Activated CD4-positive, alpha-beta T cell treated with anti-CD3 and anti-CD28 coated beads, Interleukin-10, Interleukin-2, amounts not matched to agents 100 ng/mL and 50 ng/mL, durations not matched to agents 16 hours and 8 hours (primary cell): ENCODE data around the gene MITF.
"Not testable (repeated sequence)": the region's sequence is repeated elsewhere in the genome, so short reads cannot be mapped to it uniquely, and the experiment has no call there.

ENCODE experiments used
- DNase-seq: peaks from one replicate; pipeline ENCODE4 v3.0.0-alpha.2; 2020

The MITF gene

DNA sequence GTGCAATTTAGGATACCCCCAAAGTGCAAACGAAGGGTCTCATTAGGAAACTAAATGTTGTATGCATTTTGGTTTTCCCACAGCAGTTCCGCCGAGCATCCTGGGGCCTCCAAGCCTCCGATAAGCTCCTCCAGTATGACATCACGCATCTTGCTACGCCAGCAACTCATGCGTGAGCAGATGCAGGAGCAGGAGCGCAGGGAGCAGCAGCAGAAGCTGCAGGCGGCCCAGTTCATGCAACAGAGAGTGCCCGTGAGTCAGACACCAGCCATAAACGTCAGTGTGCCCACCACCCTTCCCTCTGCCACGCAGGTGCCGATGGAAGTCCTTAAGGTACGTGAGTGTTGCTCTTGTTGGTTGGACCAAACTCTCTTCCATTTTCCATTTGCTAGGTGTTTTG, 139.8 kb downstream of the MITF start:
- no peak for DNase-seq

DNA sequence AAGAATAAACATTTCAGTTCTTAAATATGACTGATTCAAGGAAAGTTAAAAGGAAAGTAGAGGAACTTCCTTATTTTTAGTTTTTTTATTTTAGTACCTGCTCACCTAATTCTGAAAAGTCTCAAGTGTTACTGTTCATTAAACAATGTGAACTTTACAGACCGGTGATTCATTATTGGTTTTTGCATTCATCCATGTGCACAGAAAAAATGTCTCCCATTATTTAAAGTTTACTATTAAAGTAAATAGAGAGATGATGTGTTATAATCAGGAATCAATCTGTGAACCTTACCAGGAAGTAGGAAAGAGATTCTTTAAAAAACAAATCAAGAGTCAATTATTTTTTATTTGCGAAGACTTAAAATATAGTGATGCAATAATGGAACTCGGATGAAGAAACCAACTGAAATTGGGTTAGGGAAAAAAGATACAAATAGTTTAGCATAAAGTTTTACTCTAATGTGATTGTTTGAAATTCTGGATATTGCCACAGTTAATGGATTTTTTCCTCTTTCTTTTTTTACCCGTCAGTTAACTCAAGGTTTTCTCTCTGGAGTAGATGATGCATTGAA, 140.9 kb downstream of the MITF start:
- no peak for DNase-seq

DNA sequence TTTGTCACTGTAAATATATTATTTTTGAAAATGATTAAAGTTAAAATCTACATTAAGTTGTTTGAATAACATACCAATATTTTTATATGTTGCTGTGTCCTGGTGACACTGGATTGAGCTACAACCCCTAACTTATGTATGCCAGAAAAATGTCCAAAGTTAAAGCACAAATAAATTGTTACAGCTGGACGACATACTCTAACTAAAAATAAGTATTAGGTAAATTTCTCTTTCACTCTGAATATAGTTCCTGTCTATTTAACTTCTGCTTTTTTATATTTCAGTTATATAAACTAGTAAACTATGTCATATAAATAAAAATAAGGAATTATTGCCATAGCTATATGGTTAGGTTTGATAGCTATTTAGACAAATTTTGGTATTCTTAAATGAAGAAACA, 141.8 kb downstream of the MITF start:
- no peak for DNase-seq

DNA sequence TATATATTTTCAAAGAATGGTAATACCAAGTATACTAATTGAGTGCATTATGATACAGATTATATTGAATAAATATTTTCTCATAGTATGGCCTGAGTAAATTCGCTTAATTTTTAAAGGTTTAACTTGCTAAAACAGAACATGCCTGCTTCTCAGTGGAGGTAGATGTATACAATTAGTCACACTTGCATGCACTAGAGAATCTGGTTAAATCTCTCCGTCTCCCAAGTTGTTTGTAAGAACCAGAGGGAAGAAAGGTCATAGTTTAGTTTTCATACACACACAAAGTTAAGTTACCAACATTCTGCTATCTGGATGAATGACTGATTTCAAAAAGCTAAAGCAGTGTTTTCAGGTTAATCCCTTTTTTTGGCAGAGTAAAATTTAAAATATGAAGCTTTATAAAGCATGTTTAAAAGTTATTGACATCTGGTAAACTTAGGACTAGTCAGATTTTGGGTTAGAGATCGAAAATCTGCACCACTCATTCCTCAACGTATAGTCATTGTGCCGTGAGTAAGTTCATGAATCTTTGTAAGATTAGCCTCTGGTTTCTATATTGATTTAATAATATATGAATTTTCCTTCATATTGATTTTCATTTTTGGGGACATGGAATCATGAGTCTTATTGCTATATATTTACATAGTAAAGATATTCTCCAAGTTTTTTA, 142.6 kb downstream of the MITF start:
- DNase-seq, result no peak

DNA sequence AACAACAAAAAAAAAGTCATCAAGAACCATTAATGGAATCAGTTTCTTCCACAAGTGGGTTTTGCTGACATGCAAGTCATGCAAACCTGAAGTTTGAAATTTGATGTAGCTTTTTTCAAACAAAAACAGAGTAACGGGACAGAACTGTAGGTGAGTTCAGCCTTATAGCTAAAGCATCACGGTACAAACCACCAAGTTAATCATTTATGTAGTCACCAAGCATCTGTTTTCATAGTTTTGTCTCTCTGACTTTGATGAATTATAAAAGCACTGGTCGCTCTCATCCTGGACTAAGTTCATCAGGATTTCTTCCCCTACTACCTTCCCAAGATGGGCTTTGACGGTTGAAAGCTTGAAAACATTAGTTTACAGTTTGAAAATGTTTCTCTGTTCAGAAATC, 143.3 kb downstream of the MITF start:
- no peak for DNase-seq

DNA sequence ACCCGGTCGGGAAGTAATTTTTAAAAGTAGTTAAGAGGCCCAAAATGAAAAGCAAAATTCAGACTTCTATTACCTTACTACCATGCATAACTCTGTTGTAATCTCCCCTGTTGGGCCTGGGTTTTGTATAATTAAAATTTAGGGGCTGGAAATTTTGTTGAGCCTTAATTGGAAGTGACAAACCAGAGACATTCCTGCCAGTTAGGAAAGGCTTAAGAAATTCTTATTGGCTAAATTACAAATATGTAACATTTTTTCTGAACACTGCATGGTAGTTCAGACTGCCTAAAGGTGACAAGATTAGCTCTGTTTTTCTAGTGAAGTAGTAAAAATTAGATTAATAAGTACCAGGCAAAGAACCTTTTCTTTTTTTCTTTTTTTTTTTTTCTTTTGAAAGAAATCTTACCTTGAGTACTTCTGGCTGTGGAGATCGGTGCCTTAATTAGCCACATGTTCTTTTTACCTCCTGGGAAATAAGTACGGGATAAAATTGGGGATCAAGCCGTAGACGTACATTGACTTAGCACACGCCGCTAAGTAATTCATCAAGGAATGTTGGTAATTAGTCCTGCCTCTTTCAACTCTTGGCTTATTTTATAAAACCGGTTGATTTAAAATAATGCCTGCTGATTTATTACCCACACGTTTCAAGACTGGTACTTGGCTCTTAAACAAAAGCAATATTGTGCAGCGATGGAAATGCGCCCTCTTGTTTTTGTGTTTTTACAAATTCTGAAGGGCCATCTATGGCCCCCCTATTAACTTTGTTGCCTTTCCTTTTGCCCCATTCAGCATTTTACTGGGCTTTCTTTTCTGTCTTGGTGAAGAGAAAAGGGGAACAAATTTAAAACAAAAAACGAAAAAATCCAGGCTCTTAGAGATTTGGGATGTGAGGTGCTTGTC, 149.0 kb downstream of the MITF start:
- DNase-seq, result no peak

DNA sequence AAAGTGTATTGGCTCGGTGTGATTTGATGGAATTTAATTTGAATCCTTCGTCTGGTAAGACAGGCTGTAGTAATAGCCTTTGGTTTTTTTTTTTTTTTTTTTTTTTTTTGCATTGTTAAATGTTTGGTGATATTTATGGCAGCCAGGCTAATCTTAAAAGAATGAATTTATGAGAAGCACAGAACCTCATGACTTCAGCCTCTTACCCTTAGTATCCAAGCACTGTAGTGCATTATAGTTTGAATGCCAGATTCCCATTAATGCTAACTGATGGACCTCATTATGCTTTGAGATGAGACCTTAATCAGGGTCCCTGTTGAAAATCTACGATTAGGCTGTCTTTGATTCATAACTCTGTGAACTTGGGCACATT, 149.7 kb downstream of the MITF start:
- no peak for DNase-seq

DNA sequence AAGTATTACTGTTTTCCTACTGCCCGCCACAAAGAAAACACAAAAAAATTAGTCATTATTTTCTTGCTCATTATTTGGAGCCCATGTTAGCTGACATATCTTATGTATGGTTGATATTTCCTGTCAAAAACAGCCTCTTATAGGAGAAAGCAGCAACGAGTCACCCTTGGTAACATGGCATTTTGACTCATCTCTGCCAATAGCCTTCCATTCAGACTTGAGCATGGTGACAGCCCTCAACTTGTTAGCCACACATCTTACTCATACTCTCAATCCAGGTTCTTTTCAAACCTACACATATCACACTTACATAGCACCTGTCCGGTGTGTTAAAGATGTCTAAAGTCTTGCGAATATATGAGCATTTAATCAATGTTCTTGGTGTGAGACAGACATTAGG, 150.8 kb downstream of the MITF start:
- peak; percentile 40 for DNase-seq

DNA sequence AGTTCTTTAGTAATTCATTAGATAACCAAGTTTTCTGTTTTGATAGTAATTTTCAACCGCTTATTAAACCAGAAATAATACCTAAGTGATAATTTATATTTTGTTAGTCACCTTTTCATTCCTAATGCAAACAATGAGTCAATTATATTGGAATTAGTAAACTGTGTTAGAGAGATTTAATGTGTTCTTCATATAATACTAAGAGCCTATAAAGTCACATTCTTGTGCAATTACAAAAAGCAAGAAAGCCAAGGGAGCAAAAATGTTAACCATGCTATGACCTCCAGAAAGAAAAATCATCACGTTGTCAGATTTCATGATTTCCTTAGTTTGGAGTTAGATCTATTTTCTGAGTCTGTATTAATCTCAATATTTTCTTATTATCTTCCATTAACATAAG, 151.4 kb downstream of the MITF start:
- DNase-seq, result no peak

DNA sequence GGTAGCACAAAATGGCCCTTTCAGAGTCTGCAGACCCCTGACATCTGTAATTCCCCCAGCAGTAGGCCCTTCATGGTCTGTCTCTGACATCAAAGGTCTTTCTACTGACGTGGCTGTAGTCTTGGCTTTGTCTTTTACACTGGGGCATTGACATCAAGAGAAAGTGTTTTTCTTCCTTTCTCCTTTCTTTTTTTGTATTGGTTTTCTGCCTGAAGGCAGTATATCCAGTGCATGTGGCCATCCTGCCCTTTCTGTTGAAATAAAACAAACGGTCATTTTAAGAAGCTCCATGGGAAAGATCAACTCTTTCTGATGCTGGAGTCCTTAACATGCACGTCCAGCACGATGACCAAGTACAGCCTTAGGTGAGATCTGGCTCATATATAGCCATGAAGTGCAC, 153.4 kb downstream of the MITF start:
- no peak for DNase-seq

DNA sequence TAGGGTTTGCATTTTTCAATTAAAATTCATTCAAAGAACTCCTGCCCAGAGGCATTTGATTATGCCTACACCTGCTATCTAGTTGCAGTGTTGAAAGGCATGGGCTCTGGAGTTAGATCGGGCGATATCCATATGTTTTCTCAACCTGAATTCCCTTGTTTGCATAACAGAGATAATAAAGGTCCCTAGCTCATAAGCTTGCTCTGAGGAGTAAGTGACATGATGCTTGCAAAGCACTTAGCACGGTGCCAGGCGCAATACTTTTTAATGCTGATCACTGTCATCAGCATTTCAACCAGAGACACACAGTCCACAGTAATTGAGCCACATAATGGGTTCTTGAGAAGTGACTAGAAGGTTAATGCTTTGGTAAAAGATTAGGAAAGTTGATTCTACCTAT, 154.0 kb downstream of the MITF start:
- no peak for DNase-seq

DNA sequence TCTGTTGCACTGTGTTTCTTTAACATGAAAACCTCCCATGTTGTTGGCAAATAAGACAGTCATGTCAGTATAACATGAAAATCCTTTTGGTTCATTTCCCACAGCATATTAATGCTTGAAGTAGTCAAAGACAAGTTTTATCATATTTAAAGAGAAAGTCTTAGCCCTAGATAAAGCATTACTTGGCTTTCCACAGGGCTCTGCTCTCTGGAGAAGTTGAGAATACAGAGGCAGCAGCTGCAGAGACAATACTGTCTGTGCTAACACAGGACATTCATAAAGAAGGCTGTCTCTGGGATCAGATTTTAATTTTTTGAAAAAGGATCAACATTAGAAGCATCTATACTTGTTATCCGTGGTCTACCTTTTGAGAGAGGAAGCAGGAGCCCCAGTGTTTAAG, 156.8 kb downstream of the MITF start:
- no peak for DNase-seq

DNA sequence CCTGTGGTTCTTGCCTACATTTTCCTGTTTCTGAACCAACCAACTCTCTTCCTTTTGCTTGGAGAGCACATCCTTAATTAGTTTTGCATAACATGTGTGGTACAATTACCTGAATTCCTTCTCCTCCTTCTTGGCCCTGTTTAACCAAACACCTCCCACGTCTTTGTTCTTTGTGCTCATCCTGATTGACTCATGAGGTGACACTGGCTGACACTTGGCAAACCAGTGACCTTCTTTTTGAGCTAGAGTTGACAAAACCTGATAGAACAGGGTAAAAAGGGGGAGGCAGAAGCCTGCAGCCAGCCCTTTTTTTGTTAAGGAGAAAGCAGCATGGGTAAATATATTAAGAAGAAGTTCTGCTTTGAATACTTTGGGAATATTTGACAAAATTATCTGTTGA, 161.1 kb downstream of the MITF start:
- DNase-seq, result no peak

DNA sequence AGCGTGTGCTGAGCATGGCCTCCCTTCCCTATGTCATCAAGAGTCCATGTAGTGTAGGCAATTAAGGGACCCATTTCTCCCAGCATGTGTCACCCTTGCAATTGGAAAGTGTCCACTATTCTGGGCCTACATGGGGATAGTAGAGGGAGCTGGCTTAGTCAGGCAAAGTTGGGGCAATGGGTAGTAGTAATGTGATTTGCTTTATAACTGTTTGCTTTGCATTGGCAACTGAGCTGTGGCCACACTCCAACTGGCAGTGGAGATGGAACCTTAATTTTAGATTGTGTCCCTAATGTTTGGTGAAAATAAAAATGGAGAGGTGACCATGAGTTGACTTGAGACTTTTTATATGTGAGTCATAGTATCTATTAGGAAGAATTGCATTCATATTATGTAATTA, 162.5 kb downstream of the MITF start:
- DNase-seq, result no peak

DNA sequence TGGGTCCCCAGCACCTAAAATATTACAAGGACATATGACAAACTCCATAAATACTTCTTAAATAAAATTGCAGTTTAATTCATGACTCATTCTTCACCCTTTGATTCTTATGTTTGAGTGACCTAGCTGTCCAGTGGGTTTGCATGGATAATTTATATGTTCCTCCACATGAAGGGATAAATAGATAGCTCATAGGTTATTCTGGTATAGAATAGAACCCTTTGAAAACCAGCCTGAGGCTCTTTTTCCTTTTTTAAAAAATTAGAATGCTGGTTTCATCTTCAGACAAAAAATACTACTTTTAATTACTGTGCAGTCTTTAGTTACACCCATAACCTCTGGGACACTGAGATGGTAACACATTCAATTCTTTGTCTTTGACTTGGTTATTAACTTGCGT, 163.1 kb downstream of the MITF start:
- DNase-seq, result no peak

DNA sequence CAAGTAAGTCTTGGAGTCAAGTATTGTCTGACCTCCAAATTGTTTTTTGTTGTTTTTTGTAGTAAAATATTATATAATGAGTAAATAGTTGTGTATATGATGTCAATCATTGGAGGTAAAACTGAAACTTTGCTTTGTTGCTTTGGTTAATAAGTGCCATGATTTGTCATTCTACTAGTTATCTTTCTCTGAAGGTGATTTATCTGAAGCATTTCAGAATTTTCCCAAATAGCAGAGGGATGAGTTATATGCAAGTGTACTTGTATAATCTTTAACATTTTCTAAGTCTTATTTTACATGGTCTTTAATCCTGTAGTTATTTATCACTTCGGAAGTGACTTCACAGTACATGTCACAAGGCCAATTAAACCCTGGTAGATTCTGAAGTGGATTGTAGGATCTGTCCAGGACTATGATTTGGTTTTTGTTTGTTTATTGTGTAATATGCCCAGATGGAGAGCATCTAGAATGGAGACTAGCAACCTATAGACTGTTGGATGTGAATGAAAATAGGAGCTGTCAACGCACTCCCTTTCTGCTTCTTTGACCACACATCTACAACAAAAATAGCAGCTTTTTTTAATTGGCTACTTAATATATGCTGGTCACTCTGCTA, 167.2 kb downstream of the MITF start:
- DNase-seq, result no peak

DNA sequence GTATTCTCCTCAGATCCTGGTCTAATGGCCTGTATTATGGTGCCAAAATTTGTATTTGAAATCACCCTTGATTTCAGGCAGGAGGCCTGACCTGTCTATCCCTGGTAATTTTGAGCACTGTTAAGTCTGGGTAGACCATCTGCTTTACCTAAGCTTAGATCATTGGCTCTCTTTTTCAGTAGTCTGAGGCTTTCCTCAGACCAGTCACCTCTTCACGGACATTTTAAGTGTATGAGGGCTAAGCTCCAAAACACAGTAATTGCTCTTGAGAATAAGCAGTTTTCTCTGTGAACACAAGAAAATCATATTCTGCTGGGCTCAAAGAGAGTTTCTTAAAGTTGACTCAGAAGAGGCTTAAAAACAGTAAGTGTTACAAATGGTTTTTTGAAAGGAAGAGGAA, 168.3 kb downstream of the MITF start:
- no peak for DNase-seq

DNA sequence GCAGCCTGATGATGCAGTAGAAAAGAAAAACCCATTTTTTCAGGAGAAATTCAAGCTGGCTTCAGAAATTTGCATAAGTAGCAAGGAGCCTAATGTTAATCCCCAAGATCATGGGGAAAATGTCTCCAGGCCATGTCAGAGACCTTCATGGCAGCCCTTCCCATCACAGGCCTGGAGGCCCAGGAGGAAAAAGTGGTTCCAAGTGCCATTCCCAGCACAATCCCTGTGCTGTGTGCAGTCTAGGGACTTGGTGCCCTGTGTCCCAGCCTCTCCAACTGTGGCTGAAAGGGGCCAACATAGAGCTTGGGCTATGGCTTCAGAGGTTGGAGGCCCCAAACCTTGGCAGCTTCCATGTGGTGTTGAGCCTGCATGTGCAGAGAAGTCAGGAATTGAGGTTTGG, 170.6 kb downstream of the MITF start:
- DNase-seq, result not testable (repeated sequence)

DNA sequence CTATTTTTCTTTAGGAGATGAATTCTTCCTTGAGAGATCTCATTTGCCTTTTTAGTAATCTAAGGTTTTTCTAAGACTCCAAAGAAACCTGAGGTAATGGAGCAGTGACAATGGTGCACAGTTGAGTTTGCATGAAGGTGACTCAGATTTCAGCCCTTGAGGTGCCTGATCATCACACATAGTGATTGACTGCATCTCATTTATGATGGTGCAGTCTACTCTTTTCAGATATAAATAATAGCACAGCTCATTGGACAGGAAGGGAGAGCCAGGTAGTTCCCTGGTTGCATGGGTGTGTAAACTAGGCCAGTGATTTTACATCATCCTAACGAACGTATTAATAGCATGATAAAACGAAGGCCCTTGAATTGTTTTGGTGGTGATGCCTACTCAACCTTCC, 174.2 kb downstream of the MITF start:
- no peak for DNase-seq

DNA sequence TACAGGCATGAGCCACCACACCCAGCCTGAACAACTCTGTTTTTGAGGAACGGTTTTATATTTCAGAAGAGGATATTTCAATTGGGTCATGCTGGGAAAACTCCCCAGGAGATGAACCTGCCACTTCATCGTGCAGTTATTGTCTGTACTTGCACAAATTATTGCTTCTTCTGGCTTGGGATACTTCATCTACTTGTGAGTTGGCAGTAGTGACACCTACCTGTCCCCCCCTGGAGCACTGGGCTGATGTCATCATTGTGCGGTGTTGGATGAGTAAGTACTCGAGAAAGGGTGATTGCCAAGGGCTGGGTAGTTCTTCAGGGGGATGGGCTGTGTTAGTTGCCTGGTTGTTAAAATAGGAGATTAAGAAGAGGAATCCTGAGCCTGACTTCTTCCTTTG, 175.1 kb downstream of the MITF start:
- DNase-seq, result no peak

DNA sequence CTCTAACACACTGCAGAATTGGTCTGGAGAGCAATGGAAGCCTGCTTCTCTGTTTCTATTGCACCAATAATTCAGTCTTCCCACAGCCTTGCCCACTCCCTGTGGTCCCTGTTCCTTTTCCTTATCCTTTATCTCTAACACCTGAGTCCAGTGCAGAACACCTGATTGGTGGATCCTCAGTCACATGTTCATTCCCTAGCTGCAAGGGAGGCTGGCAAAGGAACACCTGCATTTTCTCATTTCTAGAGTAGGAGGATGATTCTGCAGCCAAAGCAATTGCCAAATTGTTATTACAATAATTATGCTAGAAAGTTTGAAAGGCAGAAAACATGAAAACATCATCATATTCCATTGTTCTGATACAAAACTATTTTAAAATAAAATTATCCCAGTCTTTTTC, 176.5 kb downstream of the MITF start:
- no peak for DNase-seq

DNA sequence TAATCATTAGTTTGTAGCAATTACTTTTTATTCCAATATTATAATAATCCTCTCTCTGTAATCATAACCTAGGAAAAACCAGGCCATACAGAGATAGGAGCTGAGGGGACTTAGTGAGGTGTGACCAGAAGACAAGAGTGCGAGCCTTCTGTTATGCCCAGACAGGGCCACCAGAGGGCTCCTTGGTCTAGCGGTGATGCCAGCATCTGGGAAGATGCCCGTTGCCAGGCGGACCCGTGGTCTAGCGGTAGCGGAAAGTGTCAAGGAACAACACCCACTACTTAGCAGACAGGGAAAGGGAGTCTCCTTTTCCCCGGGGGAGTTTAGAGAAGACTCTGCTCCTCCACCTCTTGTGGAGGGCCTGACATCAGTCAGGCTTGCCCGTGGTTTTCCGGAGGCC, 180.7 kb downstream of the MITF start:
- not testable (repeated sequence) for DNase-seq

DNA sequence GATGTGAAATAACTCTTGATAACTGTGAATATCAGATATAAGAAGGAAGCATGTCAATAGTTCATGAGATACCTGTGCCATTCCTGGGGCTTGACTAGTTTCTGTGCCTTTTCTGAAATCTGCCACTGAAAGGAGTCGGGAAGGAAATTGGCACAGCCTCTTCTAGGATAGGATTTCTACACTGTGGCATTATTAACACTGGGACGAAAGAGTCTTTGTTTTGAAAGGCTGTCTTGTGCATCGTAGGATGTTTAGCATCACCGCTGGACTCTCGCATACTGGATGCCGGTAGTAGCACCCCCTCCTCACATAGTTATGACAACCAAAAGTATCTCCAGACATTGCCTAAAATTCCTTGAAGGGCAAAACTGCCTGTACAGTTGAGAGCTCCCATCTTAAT, 182.4 kb downstream of the MITF start:
- no peak for DNase-seq

DNA sequence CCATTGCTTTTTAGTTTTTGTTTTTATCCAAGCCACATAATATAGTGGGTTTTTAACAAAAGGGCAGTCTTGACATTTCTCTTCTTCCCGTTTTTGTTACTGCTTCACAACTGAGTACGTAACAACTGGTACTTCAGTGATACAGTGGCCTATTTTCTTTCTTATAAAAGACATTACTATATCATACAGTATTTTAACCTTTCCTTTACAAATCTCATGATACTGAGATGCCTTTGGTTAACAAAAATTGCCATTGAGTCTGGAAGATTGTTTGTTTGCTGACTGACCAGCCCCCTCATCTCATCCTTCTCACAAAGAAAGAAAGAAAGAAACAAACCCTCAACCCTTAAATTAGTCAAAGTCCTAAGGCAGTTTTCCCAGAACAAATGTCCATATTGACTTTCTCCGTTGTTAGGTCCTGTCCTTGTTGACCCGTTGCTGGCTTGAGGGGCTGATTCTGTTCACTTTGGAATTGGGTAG, 183.3 kb downstream of the MITF start:
- no peak for DNase-seq
